K562 (cell line): ENCODE measurements around the gene HSPB6. TPM values are rescaled to one million over a fixed set of nuclear protein-coding genes. Genes with fewer than 3 reads are reported as not detected.

Experiments used
- ATAC-seq: fragments of 200-7000 bp; cut with Tn5 transposase; 3 replicates; pipeline ENCODE4 v1.9.1; 2020; ENCODE audit warnings: moderate library complexity
- BruUV-seq: library from RNA; stranded (reverse); fragments of 400-500 nt; replicated peaks from 2 replicates; lab custom pipeline; 2021; lab: Mats Ljungman, UMichigan
- CTCF ChIA-PET: fragments of 300-600 bp; formaldehyde crosslinking; extraction: SDS; loops from one replicate; lab custom pipeline; 2021; ENCODE audit warnings: low intra/inter-chr PET ratio; lab: Yijun Ruan, JAX
- POLR2A ChIA-PET: fragments of 300-600, 350-650 bp; sonication (Branson Sonifier 250); formaldehyde crosslinking; extraction: SDS; loops from one replicate; lab custom pipeline; 2021; ENCODE audit warnings: antibody characterized with exemption, inconsistent platforms; lab: Yijun Ruan, JAX
- DNase-seq, 4 experiments: peaks; one replicate each; pipeline versions ENCODE4 v3.0.0 to v3.0.0-alpha.2; 2011 to 2018; ENCODE audit warnings: low spot score in 3 of 4, mixed read lengths in 3 of 4; ENCODE audit errors: extremely low read depth in 1 of 4
- FAIRE-seq: peaks from 2 replicates; lab custom pipeline; 2011; peaks lifted over from hg19 to GRCh38; lab: Jason Lieb, UNC
- H2AFZ ChIP-seq: 2 replicates; pipeline ENCODE4 v1.6.0; 2011; ENCODE audit warnings: low read depth, low read length, control low read depth, inconsistent platforms
- H3K27ac ChIP-seq: fragments of 200-600 bp; 3 replicates; pipeline ENCODE4 v1.8.0; 2011; ENCODE audit warnings: low read depth, mild to moderate bottlenecking, control low read depth, inconsistent platforms, low read length, moderate library complexity, mixed read lengths; ENCODE audit errors: extremely low read depth
- H3K27me3 ChIP-seq, 2 experiments: fragments of 300-600 bp in 1 of 2; 2 replicates in 1 of 2; 3 replicates in 1 of 2; pipeline versions ENCODE4 v1.6.0 to v1.8.0; 2011; ENCODE audit warnings: inconsistent platforms in 2 of 2, low read length in 2 of 2, mild to moderate bottlenecking in 1 of 2, mixed read lengths in 1 of 2, moderate library complexity in 1 of 2; ENCODE audit not compliant: control insufficient read depth in 2 of 2, insufficient read depth in 2 of 2
- H3K36me3 ChIP-seq: fragments of 300-600 bp; 3 replicates; pipeline ENCODE4 v1.8.0; 2011; ENCODE audit warnings: mild to moderate bottlenecking, low read length, inconsistent platforms; ENCODE audit not compliant: control insufficient read depth, insufficient read depth
- H3K4me1 ChIP-seq, 2 experiments: fragments of 200-600 bp in 1 of 2; replicated peaks in 1 of 2; 2 replicates in 1 of 2; 3 replicates in 1 of 2; pipeline versions ENCODE4 v1.5.1 to v1.8.0; 2011; ENCODE audit warnings: inconsistent platforms in 2 of 2, low read length in 2 of 2, mild to moderate bottlenecking in 1 of 2, mixed read lengths in 1 of 2, moderate library complexity in 1 of 2; ENCODE audit not compliant: control insufficient read depth in 2 of 2, insufficient read depth in 2 of 2
- H3K4me2 ChIP-seq: 2 replicates; pipeline ENCODE4 v1.6.1; 2011; ENCODE audit warnings: low read length, control low read depth, inconsistent platforms, mixed read lengths; ENCODE audit not compliant: insufficient read depth
- H3K4me3 ChIP-seq: fragments of 200-600 bp; sonication (generic), shearing (Covaris generic); 2 replicates; pipeline ENCODE4 v1.5.1; 2016; ENCODE audit warnings: control low read depth, inconsistent platforms
- H3K79me2 ChIP-seq: fragments of 200-600 bp; 3 replicates; pipeline ENCODE4 v1.8.0; 2011; ENCODE audit warnings: low read length, inconsistent platforms; ENCODE audit not compliant: control insufficient read depth, insufficient read depth
- H3K9ac ChIP-seq, 2 experiments: 2 replicates each; pipeline versions ENCODE4 v1.6.0 to v1.6.1; 2011; ENCODE audit warnings: low read depth in 2 of 2, low read length in 2 of 2, control low read depth in 1 of 2, inconsistent platforms in 1 of 2, mild to moderate bottlenecking in 1 of 2, mixed read lengths in 1 of 2; ENCODE audit not compliant: insufficient read depth in 1 of 2
- H3K9me1 ChIP-seq: one replicate; pipeline ENCODE4 v1.6.0; 2011; ENCODE audit warnings: inconsistent platforms, mild to moderate bottlenecking, low read length, moderate library complexity; ENCODE audit not compliant: control insufficient read depth, insufficient read depth
- H3K9me3 ChIP-seq: replicated peaks from 2 replicates; pipeline ENCODE4 v1.5.1; 2011; ENCODE audit warnings: low read depth, low read length, inconsistent platforms; ENCODE audit not compliant: control insufficient read depth, insufficient read depth
- H4K20me1 ChIP-seq: replicated peaks from 2 replicates; pipeline ENCODE4 v1.6.1; 2011; ENCODE audit warnings: low read length, inconsistent platforms, mixed read lengths; ENCODE audit not compliant: control insufficient read depth, insufficient read depth
- CBFA2T3 ChIP-seq: fragments of 450-650 bp; IDR thresholded peaks from 2 replicates; pipeline ENCODE4 v1.6.1; 2017
- ESRRA ChIP-seq: fragments of 450-650 bp; IDR thresholded peaks from 2 replicates; pipeline ENCODE4 v1.6.1; 2014; ENCODE audit warnings: low read depth, mild to moderate bottlenecking, moderate library complexity, borderline replicate concordance
- ESRRB ChIP-seq: fragments of 250-450 bp; sonication (Bioruptor Pico); IDR thresholded peaks from 2 replicates; pipeline ENCODE4 v1.5.0; 2020; ENCODE audit warnings: mild to moderate bottlenecking, moderate library complexity, borderline replicate concordance
- GABPB2 ChIP-seq: fragments of 250-450 bp; sonication (Bioruptor Pico); conservative IDR thresholded peaks from 2 replicates; pipeline ENCODE4 v1.5.1; 2021; ENCODE audit warnings: mild to moderate bottlenecking
- HINFP ChIP-seq: fragments of 450-650 bp; conservative IDR thresholded peaks from 2 replicates; pipeline ENCODE4 v1.6.1; 2016; ENCODE audit warnings: missing genetic modification characterization, low read depth, mild to moderate bottlenecking, control low read depth, missing compliant biosample characterization
- KAT7 ChIP-seq: sonication (generic); formaldehyde crosslinking; IDR thresholded peaks from 2 replicates; pipeline ENCODE4 v1.8.0; 2022; ENCODE audit warnings: missing genetic modification reagents, mild to moderate bottlenecking, borderline replicate concordance
- XRCC3 ChIP-seq: fragments of 450-650 bp; IDR thresholded peaks from 2 replicates; pipeline ENCODE4 v1.6.1; 2017; ENCODE audit warnings: mild to moderate bottlenecking, moderate library complexity
- ZBTB33 ChIP-seq: sonication (generic); formaldehyde crosslinking; IDR thresholded peaks from 2 replicates; pipeline ENCODE4 v1.8.1; 2023; ENCODE audit warnings: mild to moderate bottlenecking, missing genetic modification reagents
- ZNF274 ChIP-seq: IDR thresholded peaks from 2 replicates; pipeline ENCODE4 v1.6.1; 2011; ENCODE audit warnings: low read depth, mild to moderate bottlenecking, low read length, moderate library complexity, borderline replicate concordance
- ZNF408 ChIP-seq: fragments of 250-450 bp; sonication (Bioruptor Pico); IDR thresholded peaks from 2 replicates; pipeline ENCODE4 v1.4.0; 2020; ENCODE audit warnings: low read depth, mild to moderate bottlenecking, moderate library complexity
- WGBS: fragments of 100-300 bp; shearing (Covaris generic); methylation state at CpG from one replicate; pipeline ENCODE4 v1.1.6; 2016; ENCODE audit warnings: low coverage, mixed read lengths; ENCODE audit not compliant: insufficient coverage; ENCODE audit errors: missing lambda C conversion rate; 5-methylcytosine and 5-hydroxymethylcytosine counted together
- in situ Hi-C: fragments of 300-500 bp; cut with MboI; formaldehyde crosslinking; loops from 4 replicates; pipeline ENCODE4 v1.15.0; 2018; ENCODE audit warnings: inconsistent platforms, mixed read lengths
- intact Hi-C: fragments of 100-400 bp; cut with micrococcal nuclease; formaldehyde crosslinking; loops from 2 replicates; pipeline ENCODE4 v1.14.2; 2022
- polyA plus RNA-seq, 8 experiments: library from polyadenylated mRNA; depleted of rRNA in 4 of 8; stranded (reverse) in 5 of 8; unstranded in 3 of 8; fragments of >200 nt; fragmentation: Nextera tagmentation in 2 of 8; fragmentation: Illumina TruSeq in 1 of 8; extraction: Ambion mirVana in 2 of 8; extraction: Trizol in 1 of 8; gene quantifications; 2 replicates each; pipeline versions ENCODE4 v1.2.1 to v1.2.3, GENCODE V29; 2011 to 2014; ENCODE audit warnings: inconsistent platforms in 1 of 8, missing spikeins in 1 of 8
- total RNA-seq, 7 experiments: library from RNA; depleted of rRNA in 6 of 7; stranded (reverse); fragments of >200 nt in 6 of 7; fragmentation: Illumina TruSeq in 2 of 7; extraction: Trizol in 2 of 7; gene quantifications; 2 replicates each; pipeline versions ENCODE4 v1.2.1 to v1.2.3, GENCODE V29; 2011 to 2021; ENCODE audit warnings: low replicate concordance in 1 of 7
- TF ChIP-seq, protein P1 (sequence below), 3 experiments: IDR thresholded peaks in 2 of 3; conservative IDR thresholded peaks in 1 of 3; 2 replicates each; pipeline ENCODE4 v1.5.1; 2011 to 2012; ENCODE audit warnings: low read length in 3 of 3, mild to moderate bottlenecking in 3 of 3, control low read depth in 2 of 3, improper control_type of control experiment in 1 of 3, inconsistent platforms in 1 of 3, low read depth in 1 of 3, mixed read lengths in 1 of 3, moderate library complexity in 1 of 3; ENCODE audit not compliant: insufficient read depth in 2 of 3

Gene HSPB6
- total and polyA plus RNA-seq, 9 of the 15 experiments (the other 6 are each of a cell fraction or from before 2014, with no cell fraction given), result 0.55 TPM; not detected in 8

DNA sequence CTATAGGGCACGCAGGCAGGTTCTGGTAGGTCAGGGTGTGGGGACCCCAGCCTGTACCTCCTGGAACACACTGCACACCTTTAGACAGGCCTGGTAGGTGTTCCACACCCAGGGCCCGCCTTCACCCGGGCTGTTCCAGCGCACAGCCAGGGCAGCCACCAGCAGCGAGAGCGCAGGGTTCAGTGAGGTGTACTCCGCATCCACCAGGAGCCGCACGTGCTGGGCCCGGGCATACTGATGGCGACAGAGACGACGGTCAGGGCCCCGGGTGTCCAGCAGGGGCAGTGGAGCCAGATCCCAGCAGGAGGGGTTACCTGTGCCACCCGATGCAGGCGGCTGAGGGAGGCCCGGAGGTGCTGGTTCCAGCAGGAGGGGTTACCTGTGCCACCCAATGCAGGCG lies 49.8 kb upstream of the HSPB6 start:
- peak overlapping the region in 1 of 2 experiments; percentile 45; a peak in 1 of 4 replicates for H3K9ac ChIP-seq
- ChIA-PET CTCF (no interaction called here), POLR2A (no interaction called here)
- no peaks in the 10 kb centered on the region; the same call in 1 of the 2 replicates for H3K9me3 ChIP-seq
- no peak overlapping the region for H3K27ac ChIP-seq
- peaks cover 12 to 23% of the 10 kb centered on the region in 2 experiments; a peak in 4 of 5 replicates for H3K4me1 ChIP-seq
- H3K36me3 ChIP-seq, result no peaks in the 10 kb centered on the region
- DNase-seq (no peak), ATAC-seq (no peak; the same call in 2 of the 3 replicates), FAIRE-seq (no peak)
- H3K27me3 ChIP-seq, result no peaks in the 10 kb centered on the region; a peak in 1 of 5 replicates
- no peaks in the 10 kb centered on the region for H3K9me1 ChIP-seq
- no peak overlapping the region for H2AFZ ChIP-seq
- H3K4me3 ChIP-seq, result no peak overlapping the region
- H3K79me2 ChIP-seq, result no peaks in the 10 kb centered on the region
- in situ Hi-C loops, result no loop called here
- intact Hi-C loops, result no loop called here
- H4K20me1 ChIP-seq, result no peaks in the 10 kb centered on the region; the same call in 1 of the 2 replicates
- no peak overlapping the region for H3K4me2 ChIP-seq
- no TSS peak for BruUV-seq
- 53% methylated on average over 16 of the region's 18 CpGs for WGBS
- no peak for TF ChIP-seq GABPB2 (CRISPR knock-in tag)
- TF ChIP-seq KAT7 (CRISPR knock-in tag), result no peak
- TF ChIP-seq ZBTB33 (CRISPR knock-in tag), result peak; percentile 88
- no peak for TF ChIP-seq CBFA2T3
- TF ChIP-seq ZNF408 (CRISPR knock-in tag), result no peak
- no peak for TF ChIP-seq ZNF274
- no peak for TF ChIP-seq ESRRA
- no peak for TF ChIP-seq HINFP (tag)
- TF ChIP-seq ESRRB, result no peak
- TF ChIP-seq, protein P1, sequence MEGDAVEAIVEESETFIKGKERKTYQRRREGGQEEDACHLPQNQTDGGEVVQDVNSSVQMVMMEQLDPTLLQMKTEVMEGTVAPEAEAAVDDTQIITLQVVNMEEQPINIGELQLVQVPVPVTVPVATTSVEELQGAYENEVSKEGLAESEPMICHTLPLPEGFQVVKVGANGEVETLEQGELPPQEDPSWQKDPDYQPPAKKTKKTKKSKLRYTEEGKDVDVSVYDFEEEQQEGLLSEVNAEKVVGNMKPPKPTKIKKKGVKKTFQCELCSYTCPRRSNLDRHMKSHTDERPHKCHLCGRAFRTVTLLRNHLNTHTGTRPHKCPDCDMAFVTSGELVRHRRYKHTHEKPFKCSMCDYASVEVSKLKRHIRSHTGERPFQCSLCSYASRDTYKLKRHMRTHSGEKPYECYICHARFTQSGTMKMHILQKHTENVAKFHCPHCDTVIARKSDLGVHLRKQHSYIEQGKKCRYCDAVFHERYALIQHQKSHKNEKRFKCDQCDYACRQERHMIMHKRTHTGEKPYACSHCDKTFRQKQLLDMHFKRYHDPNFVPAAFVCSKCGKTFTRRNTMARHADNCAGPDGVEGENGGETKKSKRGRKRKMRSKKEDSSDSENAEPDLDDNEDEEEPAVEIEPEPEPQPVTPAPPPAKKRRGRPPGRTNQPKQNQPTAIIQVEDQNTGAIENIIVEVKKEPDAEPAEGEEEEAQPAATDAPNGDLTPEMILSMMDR (IDR thresholded peaks at IDR 0.05 in 2 of 3, conservative IDR thresholded peaks at IDR 0.05 in 1 of 3; ENCODE audit: insufficient read depth in 2 of 3, low read depth in 1 of 3, low read length in 3 of 3), result peak in 1 of 3 experiments; percentile 34; a peak in 2 of 6 replicates
- no peak for TF ChIP-seq XRCC3
